ENCODE measurements around the gene SESN2. TPM values are rescaled to one million over a fixed set of nuclear protein-coding genes. Genes with fewer than 3 reads are reported as not detected.
A peak's percentile ranks its signal among the peaks of the same experiment; 100 is the strongest.
"Not testable (repeated sequence)": the region's sequence is repeated elsewhere in the genome, so short reads cannot be mapped to it uniquely, and the experiment has no call there.

Gene SESN2
- total RNA-seq, 1 experiment from 2014 or later, result 5.9 TPM

DNA sequence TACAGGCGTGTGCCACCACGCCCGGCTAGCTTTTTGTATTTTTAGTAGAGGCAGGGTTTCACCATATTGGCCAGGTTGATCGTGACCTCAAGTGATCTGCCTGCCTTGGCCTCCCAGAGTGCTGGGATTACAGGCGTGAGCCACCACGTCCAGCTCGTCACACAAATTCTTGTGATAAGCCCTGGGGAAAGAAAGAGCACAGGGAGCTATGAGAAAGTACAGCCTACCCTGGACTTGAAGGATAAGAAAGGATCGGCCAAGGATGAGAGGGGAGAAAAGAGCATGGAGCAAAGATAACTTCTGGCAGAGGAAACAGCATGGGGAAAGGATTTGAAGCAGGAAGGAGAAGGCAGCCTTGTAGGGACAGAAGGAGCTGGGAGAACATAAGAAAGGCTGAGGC is 29.2 kb downstream of the SESN2 start:
- DNase-seq (ENCODE audit: low read depth), result no peak

DNA sequence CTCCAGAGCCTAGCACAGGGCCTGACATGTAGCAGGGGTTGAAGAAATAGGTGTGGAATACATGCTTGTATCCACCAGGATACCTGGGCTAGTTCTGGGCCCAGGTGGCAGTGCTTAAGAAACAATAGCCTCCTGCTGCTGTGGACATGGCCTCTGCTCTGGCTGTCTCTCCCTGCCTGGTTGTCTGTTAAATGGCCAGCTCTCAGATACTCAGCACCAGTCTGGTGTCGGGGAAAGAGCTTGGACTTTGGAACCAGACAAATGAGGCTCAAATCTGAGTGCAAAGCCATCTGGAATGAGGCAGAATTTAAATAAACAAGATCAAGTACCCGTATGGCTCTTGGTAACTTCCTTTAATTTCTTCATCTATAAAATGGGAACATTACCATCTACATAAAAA is 31.5 kb downstream of the SESN2 start:
- no peak for DNase-seq (ENCODE audit: low read depth)

DNA sequence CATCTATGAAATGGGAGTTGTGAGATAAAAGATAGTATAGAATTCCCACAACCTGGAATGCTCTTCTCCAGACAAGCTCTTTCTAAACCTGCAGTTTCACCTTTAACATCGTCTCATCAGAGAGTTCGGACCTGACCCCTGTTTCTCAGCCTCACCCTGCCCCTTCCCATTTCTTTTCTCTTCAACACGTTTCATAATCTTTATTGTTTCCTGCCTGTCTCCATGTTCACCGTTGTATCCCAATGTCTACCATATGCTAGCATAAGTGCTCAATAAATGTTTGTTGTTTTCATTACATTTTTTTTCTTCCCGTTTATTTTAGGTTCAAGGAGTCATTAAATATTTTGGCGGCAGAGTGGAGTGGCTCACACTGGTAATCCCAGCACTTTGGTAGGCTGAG is 32.4 kb downstream of the SESN2 start:
- DNase-seq (ENCODE audit: low read depth), result no peak

DNA sequence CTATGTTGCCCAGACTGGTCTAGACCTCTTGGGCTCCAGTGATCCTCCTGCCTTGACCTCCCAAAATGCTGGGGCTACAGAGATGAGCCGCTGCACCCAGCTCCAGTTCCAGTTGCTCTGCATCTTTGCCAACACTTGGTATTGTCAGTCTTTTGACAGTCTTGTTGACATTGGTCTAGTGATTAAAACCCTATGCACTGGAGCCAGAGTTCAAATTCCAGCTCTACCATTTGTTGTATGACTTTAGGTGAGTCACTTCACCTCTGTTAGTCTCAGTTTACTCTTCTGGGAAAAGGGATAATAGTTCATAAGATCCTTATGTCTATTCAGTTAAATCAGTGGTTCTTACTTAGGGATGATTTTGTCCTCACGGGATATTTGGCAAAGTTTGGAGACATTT is 36.6 kb downstream of the SESN2 start:
- DNase-seq (ENCODE audit: low read depth), result no peak

DNA sequence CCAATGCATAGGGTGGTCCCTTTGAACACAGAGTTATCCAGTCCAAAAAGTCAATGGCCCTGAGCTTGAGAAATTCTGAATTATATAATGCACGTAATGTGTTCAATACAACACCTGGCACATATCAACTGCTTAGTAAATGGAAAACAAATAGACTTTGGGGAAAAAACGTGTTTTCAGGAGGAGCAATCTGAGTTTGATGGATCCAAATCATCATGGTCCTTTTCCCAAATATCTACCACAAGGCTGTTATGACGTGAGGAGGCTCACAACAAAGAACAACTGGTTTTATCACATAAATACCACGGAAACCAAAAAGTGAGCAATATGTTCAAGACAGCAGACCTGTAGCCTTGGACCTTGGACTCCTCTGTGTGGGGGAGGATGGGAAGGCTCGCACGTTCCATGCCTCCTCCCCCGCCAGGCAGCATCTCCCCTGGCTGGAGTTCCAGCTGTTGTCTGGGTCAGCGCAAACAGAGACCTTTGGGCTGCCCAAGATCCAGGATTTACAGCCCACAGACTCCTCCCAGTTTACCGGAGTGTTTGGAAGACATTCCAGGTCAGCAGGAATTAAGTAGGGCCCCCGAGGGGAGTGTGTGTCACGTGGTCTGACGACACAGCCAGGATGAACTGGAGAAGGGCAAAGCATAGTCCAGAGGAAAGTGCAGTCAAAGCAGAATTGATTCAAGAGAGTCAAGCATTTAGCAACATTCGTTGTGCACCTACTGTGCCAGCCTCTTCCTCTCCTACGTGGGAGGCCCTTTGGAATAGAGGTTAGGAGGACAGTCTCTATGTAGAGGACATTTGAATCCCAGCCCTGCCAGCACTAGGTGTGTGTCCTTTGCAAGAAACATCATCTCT is 37.3 kb downstream of the SESN2 start:
- no peak for DNase-seq (ENCODE audit: low read depth)

DNA sequence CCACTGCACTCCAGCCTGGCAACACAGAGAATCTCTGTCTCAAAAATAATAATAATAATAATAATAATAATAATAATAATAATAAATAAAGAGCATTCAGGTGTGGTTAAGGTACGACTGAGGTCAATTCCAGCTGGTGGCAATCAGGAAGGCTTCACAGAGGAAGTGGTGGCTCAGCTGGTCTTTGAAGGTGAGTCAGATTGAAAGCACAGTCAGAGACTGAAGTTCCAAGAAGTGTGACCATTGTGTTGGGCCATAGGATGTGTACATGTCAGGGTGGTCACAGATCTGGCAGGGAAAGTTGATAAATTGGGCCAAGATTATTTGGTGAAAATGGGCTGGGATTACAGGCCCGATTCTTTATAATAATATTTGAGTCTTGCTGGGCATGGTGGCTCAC is 38.5 kb downstream of the SESN2 start:
- DNase-seq (ENCODE audit: low read depth), result no peak

DNA sequence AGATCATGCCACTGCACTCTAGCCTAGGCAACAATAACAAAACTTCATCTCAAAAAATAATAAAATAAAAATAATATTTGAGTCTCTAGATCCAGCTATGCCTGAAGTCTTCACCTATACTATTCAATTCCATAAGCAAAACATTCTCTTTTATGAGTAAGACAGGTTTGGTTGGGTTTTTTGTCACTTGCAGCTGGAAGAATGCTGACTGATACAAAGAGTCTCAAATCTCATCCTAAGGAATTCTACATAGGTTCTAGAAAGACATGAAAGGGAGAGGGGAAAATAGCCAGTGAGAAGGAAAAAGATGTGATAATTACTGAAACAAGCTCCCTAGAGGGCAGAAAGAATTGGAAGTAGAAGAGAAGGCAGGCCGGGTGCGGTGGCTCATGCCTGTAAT is 39.1 kb downstream of the SESN2 start:
- DNase-seq (ENCODE audit: low read depth), result no peak

DNA sequence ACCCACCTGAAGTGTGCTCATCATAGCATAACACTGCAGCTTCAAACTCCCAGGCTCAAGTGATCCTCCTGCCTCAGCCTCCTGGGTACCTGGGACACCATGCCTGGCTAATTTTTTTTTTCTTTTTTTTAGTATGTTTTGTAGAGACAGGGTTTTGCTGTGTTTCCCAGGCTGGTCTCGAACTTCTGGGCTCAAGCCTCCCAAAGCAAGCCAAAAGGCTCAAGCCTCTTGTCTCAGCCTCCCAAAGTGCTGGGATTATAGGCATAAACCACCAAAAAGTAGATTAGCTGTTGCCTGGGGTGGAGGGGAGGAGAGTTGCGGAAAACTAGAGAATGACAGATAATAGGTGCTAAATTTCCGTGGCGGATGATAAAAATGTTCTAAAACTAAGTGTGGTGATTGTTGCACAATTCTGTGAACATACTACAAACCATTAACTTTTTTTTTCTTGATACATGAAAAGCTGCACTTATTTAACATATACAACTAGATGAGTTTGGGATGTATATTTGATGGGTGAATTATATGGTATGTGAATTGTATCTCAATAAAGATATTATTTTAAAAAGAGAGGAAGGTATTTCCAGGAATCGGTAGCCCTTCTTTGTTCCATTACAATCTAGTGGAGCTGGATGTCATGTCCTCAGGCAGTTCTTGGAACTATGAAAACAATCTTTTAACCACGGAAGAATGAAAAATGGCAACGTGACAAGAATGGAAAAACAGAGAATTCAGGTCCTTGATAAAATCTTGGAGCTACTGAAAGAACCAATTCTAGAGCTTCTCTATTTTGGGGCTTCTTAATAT is 42.3 kb downstream of the SESN2 start:
- no peak for DNase-seq (ENCODE audit: low read depth)

DNA sequence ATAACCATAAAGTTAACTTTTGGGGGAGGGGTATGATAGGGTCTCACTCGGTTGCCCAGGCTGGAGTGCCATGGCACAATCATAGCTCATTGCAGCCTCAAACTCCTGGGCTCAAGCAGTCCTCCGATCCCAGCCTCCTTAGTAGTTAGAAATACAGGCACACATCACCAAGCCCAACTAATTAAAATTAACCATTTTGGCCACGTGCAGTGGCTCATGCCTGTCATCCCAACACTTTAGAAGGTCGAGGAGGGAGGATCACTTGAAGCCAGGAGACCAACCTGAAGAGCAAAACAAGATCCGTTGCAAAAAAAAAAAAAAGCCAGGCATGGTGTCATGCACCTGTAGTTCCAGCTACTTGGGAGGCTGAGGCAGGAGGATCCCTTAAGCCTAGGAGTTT is 42.9 kb downstream of the SESN2 start:
- no peak for DNase-seq (ENCODE audit: low read depth)

DNA sequence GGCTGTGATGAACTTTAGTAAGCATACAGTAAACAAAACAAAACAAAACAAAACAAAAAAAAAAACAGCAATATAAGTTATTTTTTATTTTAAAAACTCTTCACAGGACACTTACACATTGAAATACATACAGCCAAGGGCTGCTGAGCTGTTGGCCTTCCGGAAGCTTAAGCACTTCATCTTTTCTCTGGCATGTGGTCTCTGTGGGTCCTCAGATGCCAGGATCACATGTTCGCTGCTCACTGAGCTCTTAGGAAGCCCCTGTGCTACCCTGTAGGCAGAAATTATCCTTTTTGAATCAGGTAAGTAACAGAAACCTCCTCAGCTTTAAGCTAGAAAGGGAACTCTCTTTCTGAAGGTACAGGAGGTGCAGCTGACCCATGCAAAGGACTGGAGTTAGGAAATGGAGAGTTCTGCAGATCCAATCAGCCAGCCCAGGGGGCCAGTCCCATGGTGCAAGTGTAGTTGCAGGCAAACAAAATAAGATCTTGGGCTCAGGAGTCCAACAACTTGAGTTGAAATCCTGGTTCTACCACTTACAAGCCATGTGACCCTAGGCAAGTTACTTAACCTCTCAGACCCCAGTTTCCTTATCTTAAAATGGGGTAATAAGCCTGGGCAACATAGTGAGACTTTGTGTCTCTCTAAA is 47.1 kb downstream of the SESN2 start:
- no peak for DNase-seq (ENCODE audit: low read depth)

DNA sequence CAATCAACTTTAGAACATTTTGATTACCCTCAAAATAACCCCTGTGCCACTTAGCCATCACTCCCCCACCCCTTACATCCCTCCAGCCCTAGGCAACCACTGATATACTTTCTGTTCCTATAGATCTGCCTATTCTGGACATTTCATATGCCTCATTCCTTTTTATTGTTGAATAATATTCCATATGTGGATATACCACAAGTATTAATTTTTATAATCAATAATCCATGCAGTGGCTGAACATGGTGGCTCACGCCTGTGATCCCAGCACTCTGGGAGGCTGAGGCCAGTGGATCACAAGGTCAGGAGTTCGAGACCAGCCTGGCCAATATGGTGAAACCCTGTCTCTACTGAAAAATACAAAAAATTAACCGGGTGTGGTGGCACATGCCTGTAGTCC is 49.4 kb downstream of the SESN2 start:
- no peak for DNase-seq (ENCODE audit: low read depth)

DNA sequence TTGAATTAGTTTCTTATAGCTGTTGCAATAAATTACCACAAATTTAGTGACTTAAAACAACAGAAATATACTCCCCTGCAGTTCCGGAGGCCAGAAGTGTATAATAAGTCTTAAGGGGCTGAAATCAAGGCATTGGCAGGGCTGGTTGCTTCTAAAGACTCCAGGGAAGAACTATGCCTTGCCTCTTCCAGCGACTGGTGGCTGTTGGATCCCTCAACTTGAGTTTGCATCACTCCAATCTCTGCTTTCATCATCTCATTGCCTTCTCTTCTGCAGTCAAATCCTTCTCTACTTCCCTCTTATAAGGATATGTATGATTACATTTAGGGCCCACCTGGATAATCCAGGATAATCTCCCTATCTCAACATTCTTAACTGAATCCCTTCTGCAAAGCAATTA is 50.4 kb downstream of the SESN2 start:
- no peak for DNase-seq (ENCODE audit: low read depth)

DNA sequence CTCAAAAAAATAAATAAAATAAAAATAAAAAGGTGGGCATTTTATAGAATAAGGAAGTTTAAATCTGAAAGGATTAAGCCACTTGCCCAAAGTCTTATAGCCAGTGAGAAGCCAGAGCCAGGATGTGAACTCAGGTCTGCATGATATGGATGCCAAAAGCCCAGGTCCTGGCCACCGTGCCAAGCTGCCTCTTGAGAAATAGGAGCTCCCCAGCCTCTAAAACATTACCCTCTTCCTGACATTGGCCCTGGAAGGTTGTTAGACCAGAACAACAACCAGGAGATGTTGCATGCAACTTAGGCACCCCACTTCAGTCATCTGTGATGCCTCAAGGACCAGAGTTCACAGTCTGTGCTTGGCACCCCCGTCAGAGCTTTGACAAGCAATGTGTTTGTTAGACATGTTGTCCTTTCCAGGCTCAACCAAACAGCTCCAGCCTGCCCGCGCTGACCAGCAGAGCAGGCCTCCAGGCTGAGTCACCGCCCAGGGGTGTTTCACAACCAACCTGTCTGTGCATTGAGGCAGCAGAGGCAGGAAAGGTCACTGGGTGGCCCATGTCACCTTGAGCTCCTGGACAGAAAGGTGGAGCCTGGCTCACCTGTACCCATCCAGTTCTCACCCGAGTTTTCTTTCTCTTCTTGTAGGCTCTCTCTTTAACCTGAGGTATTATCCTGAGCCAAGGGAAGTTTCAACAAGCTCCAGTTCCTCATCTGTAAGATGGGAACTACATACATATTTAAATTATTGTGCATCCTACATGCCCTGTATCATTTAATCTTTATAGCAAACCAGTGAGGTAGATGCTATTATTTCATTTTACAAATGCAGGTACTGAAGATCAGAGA is 54.6 kb downstream of the SESN2 start:
- DNase-seq (ENCODE audit: low read depth), result peak; percentile 37

DNA sequence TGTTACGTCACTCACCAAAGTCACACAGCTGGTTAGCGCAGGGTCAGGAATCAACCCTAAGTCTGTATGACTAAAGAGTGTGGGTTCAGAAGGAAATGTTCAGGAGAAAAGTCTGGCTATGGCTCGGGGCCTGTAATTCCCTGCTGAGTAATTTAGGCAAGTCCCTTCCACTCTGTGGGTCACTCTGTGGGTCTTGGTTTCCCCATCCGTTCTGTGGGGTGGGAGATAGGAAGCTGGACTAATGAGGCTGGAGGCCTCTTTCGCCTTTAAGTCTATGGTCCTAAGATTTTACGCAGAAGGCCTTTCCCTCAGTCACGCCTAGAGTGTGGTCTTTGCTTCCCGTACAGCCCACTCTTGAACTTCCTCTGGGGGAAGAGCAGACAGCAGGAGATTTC is 55.2 kb downstream of the SESN2 start:
- no peak for DNase-seq (ENCODE audit: low read depth)

DNA sequence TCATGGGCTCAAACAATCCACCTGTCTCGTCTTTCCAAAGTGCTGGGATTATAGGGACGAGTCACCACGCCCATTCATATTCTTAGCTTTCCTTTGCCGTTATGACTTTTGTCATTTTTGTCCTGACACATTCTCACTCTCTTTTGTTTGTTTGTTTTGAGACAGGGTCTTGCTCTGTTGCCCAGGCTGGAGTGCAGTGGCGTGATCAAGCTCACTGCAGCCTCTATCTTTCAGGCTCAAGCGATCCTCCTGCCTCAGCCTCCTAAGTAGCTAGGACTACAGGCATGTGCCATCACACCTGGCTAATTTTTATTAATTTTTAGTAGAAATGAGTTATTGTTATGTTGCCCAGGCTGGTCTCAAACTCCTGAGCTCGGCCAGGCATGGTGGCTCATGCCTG is 57.7 kb downstream of the SESN2 start:
- no peak for DNase-seq (ENCODE audit: low read depth)

DNA sequence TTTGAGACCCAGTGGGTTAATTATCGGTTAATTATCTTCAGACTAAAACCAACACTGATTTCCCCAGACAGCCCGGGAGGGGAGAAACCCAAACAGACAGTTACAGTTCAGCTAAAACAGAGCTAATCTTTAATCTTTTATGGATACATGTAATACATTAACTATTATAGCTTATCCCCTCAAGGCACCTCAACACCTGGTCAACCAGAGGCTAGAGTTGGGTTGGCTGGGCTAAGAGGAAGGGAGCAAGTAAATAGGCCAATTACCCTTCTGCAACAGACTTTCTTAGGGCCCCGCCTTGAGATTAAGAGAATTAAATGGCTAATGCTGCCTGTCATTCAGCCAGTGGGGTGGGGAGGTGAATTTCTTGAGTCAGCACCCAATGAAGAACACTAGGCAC is 62.9 kb downstream of the SESN2 start:
- no peak for DNase-seq (ENCODE audit: low read depth)

DNA sequence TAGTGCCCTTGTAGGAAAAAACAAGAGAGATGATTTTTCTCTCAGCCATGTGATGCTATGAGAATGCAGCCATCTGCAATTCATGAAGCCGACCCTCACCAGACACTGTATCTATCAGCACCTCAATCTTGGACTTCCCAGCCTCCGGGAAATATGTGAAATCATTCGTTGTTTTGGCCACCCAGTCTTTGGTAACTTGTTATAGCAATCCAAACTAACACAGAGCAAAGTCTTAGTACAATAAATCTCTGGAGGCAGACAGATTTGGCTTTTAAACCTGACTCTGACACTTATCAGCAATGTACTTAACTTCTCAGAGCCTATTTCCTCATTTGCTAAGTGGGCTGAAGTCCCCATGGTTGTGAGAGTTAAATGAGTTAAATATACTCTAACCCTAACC is 64.4 kb downstream of the SESN2 start:
- no peak for DNase-seq (ENCODE audit: low read depth)

DNA sequence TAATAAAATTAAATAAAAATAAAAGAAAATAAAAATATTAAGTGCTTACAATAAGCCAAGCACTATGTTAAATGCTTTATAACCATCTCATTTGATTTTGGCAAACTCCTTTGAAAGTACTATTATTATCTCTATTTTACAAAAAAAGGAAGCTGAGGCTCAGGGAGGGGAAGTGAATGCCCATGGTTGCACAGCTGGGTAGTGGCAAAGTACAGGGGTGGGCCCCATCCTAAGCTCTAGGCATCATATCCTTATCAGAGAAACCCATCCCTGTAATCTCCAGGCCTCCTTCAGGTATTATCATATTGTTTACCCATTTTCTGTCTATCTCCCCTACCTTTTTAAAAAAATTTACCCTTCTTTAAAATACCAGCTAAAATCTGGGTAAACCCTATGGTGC is 67.2 kb downstream of the SESN2 start:
- DNase-seq (ENCODE audit: low read depth), result no peak

DNA sequence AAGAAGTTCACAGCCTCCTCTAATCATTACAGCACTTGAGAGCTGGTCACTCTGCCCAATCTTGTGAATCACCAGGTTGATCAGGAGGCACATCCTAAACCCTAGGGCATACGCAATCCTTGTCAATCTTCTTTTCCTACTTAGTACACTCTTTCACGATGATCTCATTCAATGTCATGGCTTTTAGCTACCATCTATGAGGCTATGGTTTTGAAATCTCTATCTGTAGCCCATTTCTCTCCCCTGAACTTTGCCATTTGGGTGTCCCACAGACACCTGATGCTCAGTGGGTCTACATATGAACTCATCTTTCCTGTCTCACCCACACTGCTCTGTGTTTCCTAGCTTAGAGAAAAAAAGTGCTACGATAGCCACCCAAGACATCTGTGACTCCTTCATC is 67.7 kb downstream of the SESN2 start:
- DNase-seq (ENCODE audit: low read depth), result no peak

DNA sequence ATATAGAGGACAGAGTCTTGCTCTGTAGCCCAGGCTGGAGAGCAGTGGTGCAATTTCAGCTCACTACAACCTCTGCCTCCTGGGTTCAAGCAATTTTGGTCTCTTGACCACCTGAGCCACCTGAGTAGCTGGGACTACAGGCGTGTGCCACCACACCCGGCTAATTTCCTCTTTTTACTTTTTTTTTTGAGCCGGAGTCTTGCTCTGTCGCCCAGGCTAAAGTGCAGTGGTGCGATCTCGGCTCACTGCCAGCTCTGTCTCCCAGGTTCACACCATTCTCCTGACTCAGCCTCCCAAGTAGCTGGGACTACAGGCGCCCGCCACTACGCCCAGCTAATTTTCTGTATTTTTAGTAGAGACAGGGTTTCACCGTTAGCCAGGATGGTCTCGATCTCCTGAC is 68.1 kb downstream of the SESN2 start:
- DNase-seq (ENCODE audit: low read depth), result not testable (repeated sequence)

DNA sequence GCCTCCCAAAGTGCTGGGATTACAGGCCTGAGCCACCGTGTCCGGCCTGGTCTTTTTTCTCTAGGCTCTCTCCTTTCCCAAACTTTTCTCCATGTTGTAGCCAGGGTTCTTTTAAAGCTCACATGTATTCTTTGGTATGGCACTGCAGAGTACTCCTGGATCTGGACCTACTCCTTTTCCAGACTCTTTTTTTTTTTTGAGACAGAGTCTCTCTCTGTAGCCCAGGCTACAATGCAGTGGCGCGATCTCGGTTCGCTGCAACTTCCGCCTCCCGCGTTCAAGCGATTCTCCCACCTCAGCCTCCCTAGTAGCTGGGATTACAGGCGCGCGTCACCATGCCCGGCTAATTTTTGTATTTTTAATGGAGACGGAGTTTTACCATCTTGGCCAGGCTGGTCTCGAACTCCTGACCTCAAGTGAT is 68.9 kb downstream of the SESN2 start:
- no peak for DNase-seq (ENCODE audit: low read depth)
